ENCODE measurements around the gene SLIT3. TPM values are rescaled to one million over a fixed set of nuclear protein-coding genes. Genes with fewer than 3 reads are reported as not detected.

Gene SLIT3
- total RNA-seq, 1 experiment from 2014 or later, result 0.92 TPM

DNA sequence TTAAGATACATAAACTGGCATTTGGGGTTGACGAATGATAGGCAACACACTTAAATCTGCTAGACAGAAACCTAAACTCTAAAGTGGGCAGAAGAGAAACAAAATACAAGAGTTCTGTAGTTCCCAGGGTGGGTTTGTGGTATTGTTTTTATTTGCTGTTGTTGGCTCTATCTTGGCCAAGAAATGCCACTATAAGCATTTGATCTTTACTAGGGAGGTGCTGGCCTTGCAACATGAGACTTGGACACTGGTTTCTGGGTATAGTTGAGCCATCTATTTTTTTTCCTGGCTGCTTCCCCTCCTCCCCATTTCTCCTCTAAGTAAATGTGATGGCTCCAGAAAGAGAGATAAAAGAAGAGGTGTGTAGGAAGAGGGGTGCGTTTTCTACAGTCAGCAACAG is 251.2 kb downstream of the SLIT3 start:
- no peaks in the 10 kb centered on the region for H3K9me3 Mint-ChIP-seq
- no peak overlapping the region for H3K4me3 Mint-ChIP-seq
- H3K27ac Mint-ChIP-seq, result 0 out of 7 replicates have a peak overlapping the region, but pooled peaks of 1 of the 3 experiments have one; percentile 14
- no peaks in the 10 kb centered on the region for H3K79me2 ChIP-seq (ENCODE audit: insufficient read depth, low read length)
- no peak overlapping the region for H3K27ac ChIP-seq (ENCODE audit: insufficient read length, low read depth, low read length)
- H2BK5ac ChIP-seq (ENCODE audit: insufficient read length, low read length), result no peak overlapping the region
- no peaks in the 10 kb centered on the region for H3K23me2 ChIP-seq (ENCODE audit: insufficient read length, low read depth, low read length, poor library complexity, severe bottlenecking)
- no peak overlapping the region for H3T11ph ChIP-seq (ENCODE audit: low read length)
- no peaks in the 10 kb centered on the region for H3K9me3 ChIP-seq (ENCODE audit: control insufficient read depth, low read depth, low read length)
- no peak overlapping the region for H3K18ac ChIP-seq (ENCODE audit: insufficient read length, low read depth, low read length)
- H3K79me1 ChIP-seq (ENCODE audit: insufficient read depth, low read depth, low read length, poor library complexity, severe bottlenecking), result no peaks in the 10 kb centered on the region
- H3K4me1 ChIP-seq (ENCODE audit: insufficient read depth, low read length), result no peaks in the 10 kb centered on the region; the same call in 1 of the 2 replicates
- H2AFZ ChIP-seq (ENCODE audit: low read length), result no peak overlapping the region
- no peak overlapping the region for H3K23ac ChIP-seq (ENCODE audit: insufficient read length, low read depth, low read length)
- WGBS (ENCODE audit: extremely low coverage, insufficient read length, low lambda C conversion rate), result no CpG with 5 or more reads among the region's 2 CpGs
- no peak overlapping the region for H2BK20ac ChIP-seq (ENCODE audit: low read depth, low read length, poor library complexity, severe bottlenecking)
- no peak overlapping the region for H2AK5ac ChIP-seq (ENCODE audit: insufficient read length, low read length)
- no peak overlapping the region for H4K5ac ChIP-seq (ENCODE audit: insufficient read length, low read depth, low read length)
- H3K27me3 Mint-ChIP-seq (ENCODE audit: low read depth), result peaks cover 5% of the 10 kb centered on the region
- H3K4me1 Mint-ChIP-seq, result peaks cover 21 to 28% of the 10 kb centered on the region in 2 experiments
- no peak overlapping the region for H2BK120ac ChIP-seq (ENCODE audit: low read depth, low read length, poor library complexity, severe bottlenecking)
- TF ChIP-seq, protein P1, sequence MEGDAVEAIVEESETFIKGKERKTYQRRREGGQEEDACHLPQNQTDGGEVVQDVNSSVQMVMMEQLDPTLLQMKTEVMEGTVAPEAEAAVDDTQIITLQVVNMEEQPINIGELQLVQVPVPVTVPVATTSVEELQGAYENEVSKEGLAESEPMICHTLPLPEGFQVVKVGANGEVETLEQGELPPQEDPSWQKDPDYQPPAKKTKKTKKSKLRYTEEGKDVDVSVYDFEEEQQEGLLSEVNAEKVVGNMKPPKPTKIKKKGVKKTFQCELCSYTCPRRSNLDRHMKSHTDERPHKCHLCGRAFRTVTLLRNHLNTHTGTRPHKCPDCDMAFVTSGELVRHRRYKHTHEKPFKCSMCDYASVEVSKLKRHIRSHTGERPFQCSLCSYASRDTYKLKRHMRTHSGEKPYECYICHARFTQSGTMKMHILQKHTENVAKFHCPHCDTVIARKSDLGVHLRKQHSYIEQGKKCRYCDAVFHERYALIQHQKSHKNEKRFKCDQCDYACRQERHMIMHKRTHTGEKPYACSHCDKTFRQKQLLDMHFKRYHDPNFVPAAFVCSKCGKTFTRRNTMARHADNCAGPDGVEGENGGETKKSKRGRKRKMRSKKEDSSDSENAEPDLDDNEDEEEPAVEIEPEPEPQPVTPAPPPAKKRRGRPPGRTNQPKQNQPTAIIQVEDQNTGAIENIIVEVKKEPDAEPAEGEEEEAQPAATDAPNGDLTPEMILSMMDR (conservative IDR thresholded peaks at IDR 0.05), result no peak
- H3K9ac ChIP-seq (ENCODE audit: extremely low read depth, insufficient read length, low read length), result no peak overlapping the region
- H4K20me1 ChIP-seq (ENCODE audit: control insufficient read depth, insufficient read depth, insufficient read length), result no peaks in the 10 kb centered on the region
- no peak overlapping the region for H4K8ac ChIP-seq (replicated peaks; ENCODE audit: insufficient read length, low read depth, low read length)
- no peaks in the 10 kb centered on the region for H3K36me3 Mint-ChIP-seq (ENCODE audit: insufficient read depth in 1 of 3, low read depth in 3 of 3)
- no peak overlapping the region for H3K4me2 ChIP-seq (ENCODE audit: insufficient read depth, insufficient read length, low read length)
- no peak overlapping the region for H3K4ac ChIP-seq (ENCODE audit: low read depth, low read length)
- H2BK12ac ChIP-seq (ENCODE audit: insufficient read length, low read depth, low read length), result no peak overlapping the region
- H4K91ac ChIP-seq (ENCODE audit: insufficient read length, low read depth, low read length), result no peak overlapping the region
- no peaks in the 10 kb centered on the region for H3K27me3 ChIP-seq (ENCODE audit: insufficient read depth, low read length)
- no peak overlapping the region for H3K56ac ChIP-seq (ENCODE audit: insufficient read length, low read depth, low read length)
- no peak overlapping the region for H3K14ac ChIP-seq (ENCODE audit: insufficient read depth, low read length)
- no peak for DNase-seq
- H2BK15ac ChIP-seq (ENCODE audit: low read depth, low read length), result no peak overlapping the region
